NCI-H226 (cell line): ENCODE measurements around the gene CNIH3.

Experiments
- DNase-seq: peaks from one replicate; pipeline ENCODE4 v3.0.0-alpha.2; 2015

CNIH3 gene

DNA sequence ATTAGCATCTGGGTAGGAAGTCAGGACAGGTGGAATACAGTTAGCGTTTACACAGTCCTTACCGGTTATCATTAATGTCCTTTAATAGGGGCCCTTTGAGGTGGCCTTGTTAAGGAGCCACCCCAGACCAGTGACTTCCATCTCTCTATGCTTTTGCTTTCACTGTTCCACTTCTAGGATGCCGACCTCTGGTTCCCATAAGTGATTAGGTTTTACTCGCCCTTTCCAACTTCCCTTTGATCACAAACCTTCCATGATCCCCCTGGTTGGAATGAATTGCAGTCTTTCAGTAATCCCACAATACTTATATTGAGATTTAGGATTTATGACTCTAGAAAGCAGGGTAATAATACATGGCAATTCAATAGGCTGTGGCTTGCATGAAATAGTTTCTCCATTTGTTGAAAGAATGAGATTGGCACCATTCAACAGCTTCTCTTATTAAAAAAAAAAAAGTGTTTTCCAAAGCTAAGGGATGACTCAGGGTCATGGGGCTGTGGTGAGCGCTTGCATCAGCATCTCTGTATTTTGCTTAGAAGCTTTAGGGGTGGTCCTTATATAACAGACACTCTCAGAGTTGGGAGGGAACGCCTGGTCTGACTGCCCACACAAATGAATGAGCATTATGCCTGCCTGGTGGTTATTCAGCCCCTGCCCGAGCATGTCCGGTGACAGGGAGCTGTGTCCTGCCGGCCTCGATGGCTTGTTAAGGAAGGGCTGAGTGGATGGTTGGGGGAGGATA, 110.5 kb downstream of the CNIH3 start:
- DNase-seq, result peak; percentile 28

DNA sequence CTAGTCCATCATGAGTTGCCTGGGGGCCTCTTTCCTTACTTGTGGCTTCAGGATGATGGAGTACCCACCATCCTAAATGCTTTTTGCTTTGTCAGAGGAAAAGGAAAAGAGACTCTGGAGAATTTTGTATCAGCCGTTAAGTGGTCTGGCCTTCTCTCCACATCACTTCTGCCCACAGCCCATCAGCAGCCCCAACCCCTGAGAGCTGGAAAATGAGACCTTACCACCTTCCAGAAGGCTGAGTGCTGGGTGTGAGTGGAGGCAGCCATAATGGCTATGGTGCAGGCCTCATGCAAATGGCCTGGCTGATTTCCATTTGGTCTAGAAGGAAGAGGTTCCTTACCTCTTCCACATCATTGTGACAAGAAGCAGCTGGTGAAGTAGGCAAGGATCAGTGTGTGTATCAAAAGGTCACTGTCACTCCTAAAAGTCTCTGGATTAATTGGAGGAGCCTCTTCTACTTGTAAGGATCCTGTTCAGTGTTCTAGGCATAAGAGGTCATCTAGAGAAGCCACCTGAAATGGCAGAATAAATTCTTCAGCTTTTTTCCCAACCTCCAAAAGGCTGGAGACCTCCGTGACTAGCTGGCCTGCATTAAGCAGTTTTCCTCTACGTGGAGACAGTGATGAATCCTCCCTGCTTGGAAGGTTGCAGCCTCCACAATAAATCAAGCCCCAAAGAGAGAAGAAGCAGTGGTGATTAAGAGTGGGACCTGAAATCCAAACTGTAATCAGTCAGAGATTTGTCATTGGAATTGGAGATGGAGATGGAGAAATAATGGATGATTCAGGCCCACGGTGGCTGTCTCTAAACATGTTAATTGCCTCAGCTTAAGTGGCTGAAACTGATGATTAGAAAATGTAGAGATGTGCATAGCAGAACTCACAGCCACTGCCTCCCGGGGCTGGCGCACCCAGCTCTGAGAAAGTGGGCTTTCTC, 111.5 kb downstream of the CNIH3 start:
- DNase-seq, result no peak

DNA sequence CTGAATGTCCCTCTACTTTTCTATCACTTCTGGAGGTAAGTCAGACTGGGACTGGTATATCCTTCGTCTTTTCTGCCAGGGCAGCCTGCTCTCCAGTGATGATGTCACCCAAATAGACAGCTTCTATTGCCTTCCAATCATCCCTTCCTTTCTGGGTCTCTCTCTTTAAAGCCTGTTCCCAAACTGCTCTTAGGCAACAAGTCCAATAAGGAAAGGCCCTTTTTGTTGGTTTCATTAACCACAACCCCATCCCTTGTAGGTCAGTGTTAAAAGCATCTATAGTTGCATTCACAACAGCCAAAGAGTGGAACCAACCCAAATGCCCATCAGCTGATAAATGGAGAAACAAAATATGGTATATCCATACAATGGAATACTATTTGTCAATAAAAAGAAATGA, 114.4 kb downstream of the CNIH3 start:
- DNase-seq, result no peak

DNA sequence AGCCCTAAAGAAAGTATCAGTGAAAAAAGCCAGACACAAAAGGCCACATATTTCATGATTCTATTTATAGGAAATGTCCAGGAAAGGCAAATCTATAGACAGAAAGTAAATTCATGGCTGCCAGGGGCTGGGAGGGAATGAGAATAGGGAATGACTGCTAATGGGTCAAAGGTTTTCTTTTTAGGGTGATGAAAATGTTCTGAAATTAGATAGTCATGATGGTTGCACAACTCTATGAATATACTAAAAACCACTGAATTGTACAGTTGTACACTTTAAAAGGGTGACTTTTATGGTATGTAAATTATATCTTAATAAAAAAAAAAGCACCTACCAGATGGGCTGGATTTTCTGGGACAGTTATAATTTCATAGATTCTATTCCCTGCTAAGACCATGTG, 114.8 kb downstream of the CNIH3 start:
- no peak for DNase-seq

DNA sequence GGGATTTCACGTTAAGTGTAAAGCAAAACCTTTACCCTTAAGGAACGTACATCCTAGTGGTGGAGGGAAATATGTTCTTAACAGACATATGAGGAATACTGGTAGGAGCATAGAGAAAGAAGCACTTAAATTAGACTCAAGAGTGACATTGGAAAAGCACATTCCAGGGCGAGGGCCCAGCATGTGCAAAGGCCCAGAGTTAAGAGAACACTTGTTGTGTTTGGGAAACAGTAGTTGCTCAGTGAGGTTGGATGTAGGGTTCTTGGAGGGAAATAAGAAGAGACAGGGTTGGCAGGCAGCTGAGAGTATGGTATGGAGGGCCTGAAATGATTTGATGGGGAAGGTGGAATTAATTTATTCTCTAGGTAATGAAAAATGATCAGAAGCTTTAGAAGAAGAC, 115.5 kb downstream of the CNIH3 start:
- no peak for DNase-seq

DNA sequence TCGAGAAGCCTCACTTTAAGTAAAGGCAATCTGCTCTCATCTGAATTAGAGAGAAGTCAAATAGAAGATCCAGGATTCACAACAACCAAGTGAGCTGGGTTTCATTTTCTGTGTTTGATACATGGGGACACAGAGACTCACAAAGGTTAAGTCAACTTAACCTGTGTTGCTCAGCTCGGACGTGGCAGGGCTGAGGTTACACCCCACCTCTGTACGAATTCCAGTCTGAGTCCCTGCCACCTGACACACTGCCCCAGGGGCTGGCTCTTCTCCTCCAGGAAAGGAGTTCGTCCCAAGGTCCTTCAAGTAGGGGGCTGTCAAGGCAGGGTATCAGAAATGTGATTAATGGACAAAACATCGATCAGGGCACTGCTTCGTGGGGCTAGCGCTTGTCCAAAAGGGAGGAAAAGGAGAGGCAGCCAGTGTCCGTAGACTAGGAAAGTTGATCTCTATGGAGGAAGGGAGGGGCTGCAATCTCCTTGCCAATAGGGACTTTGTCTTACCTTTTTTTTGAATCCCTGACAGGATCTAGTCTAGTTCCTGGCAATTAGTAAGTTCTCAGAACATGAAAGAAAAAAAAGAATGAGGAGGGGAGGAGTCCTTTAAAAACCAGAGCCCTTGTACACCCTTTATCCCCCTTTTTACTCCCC, 116.4 kb downstream of the CNIH3 start:
- no peak for DNase-seq

DNA sequence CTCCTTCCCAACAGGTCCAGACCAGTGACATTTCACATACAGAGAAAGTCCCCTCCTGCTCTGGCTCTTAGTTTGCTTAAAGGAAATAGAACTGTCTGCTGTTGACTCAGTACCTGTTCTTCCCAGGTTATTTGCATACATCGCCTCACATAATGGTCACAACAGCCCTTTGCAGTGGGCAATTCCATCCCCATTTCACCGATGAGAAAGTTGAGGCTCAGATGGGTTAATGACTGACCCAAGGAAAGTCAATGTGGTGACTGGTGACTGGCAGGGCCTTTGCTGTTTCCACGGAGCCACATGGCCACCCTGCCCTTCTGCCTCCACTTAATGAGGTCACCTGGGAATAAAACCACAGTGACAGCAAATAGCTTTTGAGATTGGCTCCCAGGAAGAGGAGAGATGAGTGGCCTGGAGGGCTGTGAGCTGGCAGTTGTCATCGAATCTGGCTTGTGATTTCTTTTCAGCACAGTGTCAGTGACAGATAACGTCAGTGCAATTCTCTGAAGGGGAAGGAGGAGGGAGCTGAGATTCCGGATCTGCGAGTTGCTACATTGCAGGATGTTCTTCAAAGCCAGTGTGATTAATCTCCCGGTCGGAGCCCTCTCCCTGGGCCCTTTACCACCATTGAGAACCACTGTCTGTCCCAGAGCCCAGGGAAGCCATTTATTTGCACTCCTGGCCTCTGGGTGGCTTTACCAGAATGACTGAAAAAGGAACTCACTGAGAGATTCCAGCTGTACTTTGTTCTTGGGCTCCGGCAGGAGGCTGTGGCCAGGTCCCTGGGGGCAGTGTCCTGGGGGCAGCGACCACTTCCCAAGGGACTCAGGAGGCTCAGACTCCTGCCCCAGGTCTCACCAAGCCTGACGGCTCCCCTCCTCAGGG, 117.2 kb downstream of the CNIH3 start:
- DNase-seq, result no peak

DNA sequence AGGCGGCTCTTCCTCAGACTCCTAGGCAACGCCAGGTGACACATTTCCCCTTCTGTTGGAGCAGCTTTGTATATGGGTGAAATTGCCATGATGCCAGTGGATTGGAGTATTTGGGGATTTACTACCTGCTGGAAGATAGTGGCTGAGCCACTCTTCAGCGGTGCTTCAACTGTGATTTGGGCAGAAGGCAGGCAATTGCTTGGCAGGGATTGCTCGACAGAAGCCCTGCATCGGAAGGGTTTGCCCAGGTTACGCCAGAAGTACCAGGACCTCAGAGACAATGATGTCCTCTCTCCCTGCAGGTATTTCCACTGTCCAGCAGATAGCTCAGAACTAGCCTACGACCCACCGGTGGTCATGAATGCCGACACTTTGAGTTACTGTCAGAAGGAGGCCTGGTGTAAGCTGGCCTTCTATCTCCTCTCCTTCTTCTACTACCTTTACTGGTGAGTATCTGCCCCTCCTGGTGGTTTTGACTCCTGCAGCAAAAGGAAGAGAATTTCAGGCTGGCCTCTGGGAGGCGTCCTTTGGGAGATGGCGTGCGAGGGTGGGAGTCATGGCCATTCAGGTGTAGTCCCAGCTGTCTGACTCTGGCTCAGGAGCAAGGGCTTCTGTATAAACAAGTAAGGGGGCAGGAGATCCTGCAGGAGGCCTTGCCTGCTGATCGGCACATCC, 118.3 kb downstream of the CNIH3 start:
- DNase-seq, result no peak

DNA sequence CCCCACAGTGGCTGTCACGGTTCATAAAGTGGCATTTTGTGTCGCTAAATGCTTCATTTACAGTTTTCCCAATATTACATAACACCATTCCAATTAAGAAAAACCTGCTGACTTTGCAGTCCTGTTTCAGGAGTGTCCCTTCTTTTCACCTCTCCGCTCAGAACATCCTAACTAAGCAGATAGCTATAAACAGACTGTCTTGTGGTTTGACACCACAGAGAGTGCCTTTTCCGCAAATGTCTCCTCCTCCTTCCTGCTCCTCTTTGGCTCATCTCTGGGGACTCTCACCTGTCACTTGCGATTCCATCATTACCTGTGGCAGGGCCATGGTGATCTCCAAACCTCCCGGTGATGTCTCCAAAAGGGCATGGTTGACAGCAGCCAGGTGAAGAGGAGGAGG, 119.0 kb downstream of the CNIH3 start:
- no peak for DNase-seq

DNA sequence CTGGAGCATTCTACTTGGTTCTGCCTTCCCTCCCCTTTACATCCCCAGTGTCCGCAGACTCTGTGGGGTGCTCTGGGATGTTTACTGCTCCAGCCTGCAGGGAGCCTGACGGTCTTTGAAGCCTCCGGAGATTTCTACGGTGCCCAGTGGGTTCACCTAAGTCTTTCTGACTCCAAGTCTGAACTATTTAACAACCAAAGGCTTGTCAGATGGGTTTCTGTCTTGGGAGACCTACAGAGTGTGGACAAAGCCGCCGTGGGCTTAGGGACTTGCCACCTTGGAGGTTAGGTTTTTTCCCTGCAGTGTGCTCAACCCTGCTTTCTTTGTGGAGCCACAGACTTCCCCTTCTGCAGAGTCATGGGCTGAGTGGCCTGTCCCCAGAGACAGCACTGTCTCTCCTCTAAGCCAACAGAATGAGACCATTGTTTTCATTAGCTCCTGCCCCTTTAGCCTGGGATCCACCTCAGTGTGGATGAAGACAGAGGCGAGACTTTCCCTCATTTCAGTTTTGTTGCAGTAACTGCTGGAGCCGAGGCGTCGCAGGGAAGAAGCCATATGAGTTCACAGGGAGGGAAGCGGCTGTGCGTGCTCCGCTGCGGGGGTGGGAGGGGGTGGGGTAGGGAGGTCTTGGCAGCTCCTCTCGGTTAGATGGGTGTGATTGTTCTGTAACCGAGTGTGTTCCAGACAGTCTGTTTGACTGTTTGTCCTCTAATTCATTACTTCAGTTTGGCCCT, 120.7 kb downstream of the CNIH3 start:
- DNase-seq, result no peak

DNA sequence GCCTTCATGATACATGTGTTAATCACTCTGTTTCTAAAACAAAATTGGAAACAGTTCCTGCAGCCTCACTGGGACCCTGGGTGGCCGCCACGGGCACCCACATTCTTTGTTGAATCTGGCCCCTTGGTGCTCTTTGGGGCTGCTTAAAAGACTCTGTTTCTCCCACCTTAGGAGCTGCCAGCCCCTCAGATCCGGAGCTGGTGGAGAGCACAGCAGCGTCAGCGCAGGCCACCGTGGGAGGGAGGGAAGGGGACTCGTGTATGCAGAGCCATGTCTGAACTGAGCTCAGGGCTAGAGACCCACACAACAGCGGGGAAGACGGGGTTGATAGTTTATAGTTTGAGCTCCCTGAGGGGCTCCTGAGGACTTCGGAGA, 121.2 kb downstream of the CNIH3 start:
- no peak for DNase-seq

DNA sequence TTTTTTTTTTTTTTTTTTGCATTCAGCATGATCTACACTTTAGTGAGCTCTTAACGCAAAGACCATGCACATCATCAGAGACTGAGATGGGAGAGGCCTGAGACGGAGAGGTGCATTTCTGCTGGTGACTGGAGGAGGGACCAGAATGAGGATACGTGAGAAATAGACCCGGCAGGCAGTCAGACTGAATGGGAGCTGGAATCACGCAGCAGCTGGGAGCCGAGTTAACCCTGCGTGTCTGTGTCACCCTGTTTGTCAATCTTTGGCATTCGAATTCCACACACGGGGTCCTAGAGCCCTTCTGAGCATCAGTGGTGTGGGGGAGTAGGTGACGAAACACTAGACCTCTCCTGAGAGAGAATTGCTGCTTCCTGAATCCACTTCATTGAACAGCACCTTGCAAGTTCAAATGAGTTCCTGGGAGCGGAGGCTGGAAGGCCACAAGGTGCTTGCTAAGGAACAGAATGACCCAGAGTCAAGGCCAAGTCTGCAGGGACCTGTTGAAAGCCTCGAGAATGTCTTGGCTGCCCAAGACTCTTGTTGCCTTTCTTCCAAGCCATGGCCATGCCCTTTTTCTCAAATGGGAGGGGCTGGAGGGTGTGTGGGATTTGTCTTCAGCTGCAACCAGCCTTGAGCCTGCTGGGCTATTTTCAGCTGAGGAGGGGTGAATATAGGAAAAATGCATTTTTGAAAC, 123.3 kb downstream of the CNIH3 start:
- DNase-seq, result no peak

DNA sequence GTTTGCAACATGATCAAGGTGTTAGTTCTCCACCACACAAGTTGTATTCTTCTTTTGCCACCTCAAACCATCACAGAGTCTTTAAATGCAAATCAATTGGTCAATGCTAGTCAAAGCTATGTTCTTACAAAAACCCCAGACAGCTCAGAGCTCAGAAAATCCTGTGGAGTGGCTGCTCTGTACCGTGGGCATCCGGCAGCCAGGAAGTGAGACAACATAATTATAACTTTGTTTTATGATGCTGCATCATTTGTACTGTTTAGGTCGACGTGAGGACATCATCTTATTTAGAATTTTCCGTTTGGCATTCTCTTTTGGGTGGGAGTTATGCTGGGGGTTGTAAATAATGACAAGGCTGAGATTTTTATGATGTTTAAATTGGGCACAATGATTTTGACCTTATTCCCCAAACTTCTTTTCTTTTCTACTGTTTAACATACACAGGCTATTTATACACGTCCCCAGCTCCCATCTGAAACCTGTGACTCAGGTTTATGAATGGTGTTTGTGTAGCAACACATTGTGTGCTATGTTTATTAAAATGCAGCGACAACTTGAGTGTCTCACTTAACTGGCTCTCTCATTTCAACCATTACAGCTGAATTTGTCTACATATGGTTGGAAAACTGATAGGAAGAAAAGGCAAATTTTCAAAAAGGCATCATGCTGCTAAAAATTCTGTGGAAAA, 124.0 kb downstream of the CNIH3 start:
- DNase-seq, result no peak

DNA sequence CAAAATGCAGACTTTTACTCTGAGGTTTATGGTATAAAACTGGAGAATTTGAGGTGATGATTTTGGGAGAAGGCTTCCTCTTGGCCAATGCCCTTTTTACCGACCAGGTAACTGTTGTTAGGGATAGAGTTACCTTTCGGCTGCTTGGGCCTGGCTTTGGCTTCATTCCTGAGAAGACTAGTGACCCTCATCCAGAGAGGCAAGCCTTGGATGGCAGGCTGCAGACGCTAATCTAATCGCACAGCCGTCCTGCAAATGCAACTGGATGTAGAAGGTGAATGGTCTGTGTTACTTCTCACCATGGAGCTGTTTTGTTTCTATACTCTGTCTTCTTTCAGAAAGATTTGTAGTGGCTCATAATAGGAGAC, 124.6 kb downstream of the CNIH3 start:
- no peak for DNase-seq

DNA sequence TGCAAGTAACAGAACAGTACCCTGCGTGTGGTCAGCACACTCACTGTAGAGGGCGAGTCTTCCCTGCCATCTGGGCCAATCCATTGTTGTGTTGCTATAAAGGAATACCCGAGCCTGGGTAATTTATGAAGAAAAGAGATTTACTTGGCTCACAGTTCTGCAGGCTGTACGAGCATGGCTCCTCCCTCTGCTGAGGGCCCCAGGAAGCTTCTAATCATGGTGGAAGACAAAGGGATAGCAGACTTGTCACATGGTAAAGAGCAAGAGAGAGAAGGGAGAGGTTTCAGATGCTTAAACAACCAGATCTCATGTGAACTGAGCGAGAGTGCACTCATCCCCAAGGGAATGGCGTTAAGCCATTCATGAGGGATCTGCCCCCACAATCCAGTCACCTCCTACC, 126.2 kb downstream of the CNIH3 start:
- no peak for DNase-seq

DNA sequence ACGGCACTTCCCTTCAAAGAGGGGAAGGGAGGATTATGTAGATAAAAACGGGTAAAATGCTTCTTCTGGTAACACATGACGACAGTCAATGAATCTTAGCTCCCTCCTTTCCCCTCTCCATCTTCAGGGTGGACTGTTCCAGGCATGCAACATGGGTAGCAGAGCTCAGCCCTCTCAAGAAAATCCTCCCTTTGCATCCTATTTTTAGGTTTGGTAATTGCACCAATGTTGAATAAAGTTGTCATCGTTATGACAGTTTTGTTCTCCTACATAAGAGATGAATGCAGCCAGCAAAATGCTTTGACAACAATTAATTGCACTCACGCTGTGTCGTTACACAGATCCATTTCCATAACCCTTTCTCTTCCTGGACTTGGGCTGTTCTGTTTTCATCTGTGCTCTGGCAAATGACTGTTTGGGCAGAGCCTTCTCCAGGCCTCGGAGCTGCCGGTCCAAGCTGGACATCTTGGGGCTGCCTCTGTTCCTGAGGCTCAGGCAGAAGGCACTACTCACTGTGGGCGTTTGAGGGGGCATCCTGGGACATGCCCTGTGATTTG, 127.6 kb downstream of the CNIH3 start:
- no peak for DNase-seq

DNA sequence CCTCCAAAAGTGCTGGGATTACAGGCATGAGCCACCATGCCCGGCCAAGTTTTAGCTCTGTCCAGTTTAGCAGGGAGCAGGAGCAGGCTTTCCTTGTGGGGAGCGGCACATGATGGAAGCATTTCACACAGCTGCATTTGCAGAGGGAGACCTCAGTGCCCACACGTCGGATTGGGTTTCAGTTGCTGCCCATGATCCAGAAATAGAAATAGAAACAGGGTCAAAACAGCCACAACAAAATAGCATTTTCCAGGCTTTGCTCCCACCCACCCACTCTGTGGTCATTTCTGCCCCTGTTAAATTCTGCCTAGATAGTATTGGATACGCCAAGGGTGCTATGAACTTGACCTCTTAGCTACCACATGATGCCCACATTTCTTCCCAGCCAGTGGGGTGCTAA, 128.4 kb downstream of the CNIH3 start:
- DNase-seq, result no peak

DNA sequence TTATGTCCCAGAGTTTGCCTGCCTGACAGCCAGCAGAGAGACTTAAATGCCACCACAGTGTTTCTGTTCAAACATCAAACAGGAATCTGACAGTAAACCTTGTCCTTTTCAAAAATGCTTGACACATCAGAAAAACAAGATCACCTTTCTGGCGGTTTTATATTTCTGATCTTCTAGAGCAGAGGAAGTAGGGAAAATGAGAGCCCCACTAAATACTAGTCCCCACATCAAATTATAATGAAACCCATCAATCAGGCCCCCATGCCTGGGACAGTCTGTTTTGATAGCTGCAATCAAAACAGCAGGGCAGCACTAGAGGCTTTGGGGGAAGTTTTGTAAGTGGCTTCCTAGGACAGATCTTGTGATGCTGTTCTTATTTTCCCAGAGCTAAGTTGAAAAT, 129.3 kb downstream of the CNIH3 start:
- DNase-seq, result no peak

DNA sequence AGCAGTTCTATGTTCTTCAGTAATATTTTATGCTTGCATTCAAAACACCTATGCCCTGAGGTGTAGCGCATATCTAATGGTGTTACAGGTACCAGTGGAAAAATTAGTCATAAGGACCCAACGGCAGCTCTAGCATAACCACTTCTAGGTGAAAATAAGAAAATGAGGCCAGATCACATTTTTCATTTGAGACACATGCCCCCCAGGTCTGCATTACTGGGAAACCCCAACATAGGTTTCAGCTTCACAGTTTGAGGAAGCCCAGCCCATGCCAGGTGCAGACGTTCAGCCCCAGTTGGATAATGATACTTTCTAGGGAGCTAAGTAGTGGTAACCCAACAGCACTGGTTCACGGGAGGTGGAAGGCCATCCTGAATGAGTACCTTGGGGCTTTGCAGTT, 129.8 kb downstream of the CNIH3 start:
- no peak for DNase-seq

DNA sequence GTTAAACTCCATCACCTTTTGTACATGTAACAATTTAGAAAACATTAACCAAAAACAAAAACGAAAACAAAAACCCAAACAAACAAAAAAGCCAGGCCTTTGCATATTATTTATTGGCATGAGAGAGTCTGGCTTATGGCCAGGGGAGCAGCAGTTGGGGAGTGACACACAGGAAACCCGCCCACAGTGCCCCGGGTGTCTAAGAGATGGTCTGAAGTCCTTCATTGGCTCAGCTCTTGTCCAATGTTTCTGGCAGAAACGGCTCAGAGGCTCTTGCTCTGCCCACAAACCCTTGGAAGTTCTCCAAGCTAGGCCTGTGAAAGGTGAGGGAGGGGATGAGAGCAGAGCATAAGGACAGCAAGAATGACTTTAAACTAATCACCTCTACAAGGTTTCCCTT, 131.5 kb downstream of the CNIH3 start:
- DNase-seq, result no peak
